HepG2 (cell line): ENCODE results near the gene CIITA. TPM values are rescaled to one million over a fixed set of nuclear protein-coding genes. Genes with fewer than 3 reads are reported as not detected.

Experiments
- ATAC-seq: fragments of 200-7000 bp; cut with Tn5 transposase; 3 replicates; pipeline ENCODE4 v1.9.1; 2020; ENCODE audit warnings: mild to moderate bottlenecking, moderate library complexity
- BruUV-seq: library from RNA; stranded (reverse); fragments of 400-500 nt; replicated peaks from 2 replicates; lab custom pipeline; 2021; lab: Mats Ljungman, UMichigan
- CTCF ChIA-PET: fragments of 300-600 bp; formaldehyde crosslinking; extraction: SDS; loops from one replicate; lab custom pipeline; 2021; ENCODE audit warnings: low total read pairs, inconsistent platforms, low intra/inter-chr PET ratio; lab: Yijun Ruan, JAX
- POLR2A ChIA-PET: fragments of 350-600 bp; sonication (Branson Sonifier 250); formaldehyde crosslinking; loops from one replicate; lab custom pipeline; 2020; ENCODE audit warnings: antibody characterized with exemption, inconsistent platforms; lab: Yijun Ruan, JAX
- DNase-seq: peaks from one replicate; pipeline ENCODE4 v3.0.0-alpha.2; 2015; ENCODE audit warnings: low spot score
- FAIRE-seq: peaks from 3 replicates; lab custom pipeline; 2011; peaks lifted over from hg19 to GRCh38; lab: Jason Lieb, UNC
- H2AFZ ChIP-seq: one replicate; pipeline ENCODE4 v1.6.1; 2011; ENCODE audit warnings: low read length, inconsistent platforms
- H3K27ac ChIP-seq: fragments of 300-600 bp; 3 replicates; pipeline ENCODE4 v1.8.0; 2011; ENCODE audit warnings: mixed run types, mild to moderate bottlenecking, mixed read lengths, low read length, inconsistent platforms; ENCODE audit not compliant: insufficient read depth; ENCODE audit errors: extremely low read length
- H3K27me3 ChIP-seq, 2 experiments: fragments of 200-600 bp in 1 of 2; 2 replicates in 1 of 2; 3 replicates in 1 of 2; pipeline versions ENCODE4 v1.6.0 to v1.8.0; 2011; ENCODE audit warnings: low read length in 2 of 2, mild to moderate bottlenecking in 2 of 2, moderate library complexity in 2 of 2, inconsistent platforms in 1 of 2; ENCODE audit not compliant: insufficient read depth in 2 of 2, control insufficient read depth in 1 of 2
- H3K36me3 ChIP-seq, 2 experiments: fragments of 200-600 bp in 1 of 2; replicated peaks in 1 of 2; 2 replicates in 1 of 2; 3 replicates in 1 of 2; pipeline versions ENCODE4 v1.5.1 to v1.8.0; 2011; ENCODE audit warnings: low read length in 2 of 2, inconsistent platforms in 1 of 2; ENCODE audit not compliant: insufficient read depth in 2 of 2, control insufficient read depth in 1 of 2
- H3K4me1 ChIP-seq: 2 replicates; pipeline ENCODE4 v1.5.1; 2012; ENCODE audit warnings: low read length, inconsistent platforms; ENCODE audit not compliant: insufficient read depth
- H3K4me2 ChIP-seq: 2 replicates; pipeline ENCODE4 v1.6.0; 2011; ENCODE audit warnings: low read depth, low read length, inconsistent platforms
- H3K4me3 ChIP-seq, 3 experiments: fragments of 200-600 bp in 1 of 3; sonication (generic), shearing (Covaris generic) in 1 of 3; replicated peaks in 1 of 3; 2 replicates each; pipeline ENCODE4 v1.5.1; 2011 to 2016; ENCODE audit warnings: low read length in 3 of 3, inconsistent platforms in 2 of 3, low read depth in 2 of 3, mild to moderate bottlenecking in 2 of 3, control low read depth in 1 of 3, mixed read lengths in 1 of 3; ENCODE audit not compliant: insufficient read depth in 1 of 3
- H3K79me2 ChIP-seq: one replicate; pipeline ENCODE4 v1.6.1; 2011; ENCODE audit warnings: low read length, inconsistent platforms; ENCODE audit not compliant: insufficient read depth
- H3K9ac ChIP-seq: 2 replicates; pipeline ENCODE4 v1.6.0; 2011; ENCODE audit warnings: mild to moderate bottlenecking, low read depth, low read length, inconsistent platforms; ENCODE audit not compliant: insufficient read depth
- H3K9me3 ChIP-seq: 2 replicates; pipeline ENCODE4 v1.5.1; 2012; ENCODE audit warnings: mild to moderate bottlenecking, low read length
- H4K20me1 ChIP-seq: 2 replicates; pipeline ENCODE4 v1.6.0; 2011; ENCODE audit warnings: inconsistent platforms, mild to moderate bottlenecking, low read length, moderate library complexity; ENCODE audit not compliant: insufficient read depth
- ATF7 ChIP-seq, 2 experiments: fragments of 450-650 bp in 1 of 2; sonication (generic) in 1 of 2; formaldehyde crosslinking in 1 of 2; IDR thresholded peaks; 2 replicates each; pipeline versions ENCODE4 v1.4.0 to v1.6.1; 2016 to 2020; ENCODE audit warnings: antibody characterized with exemption in 1 of 2, mild to moderate bottlenecking in 1 of 2, missing genetic modification reagents in 1 of 2
- KDM5A ChIP-seq: fragments of 200-600 bp; sonication (generic); IDR thresholded peaks from 2 replicates; pipeline ENCODE4 v1.7.0; 2018; ENCODE audit warnings: antibody characterized with exemption, mild to moderate bottlenecking, low read length, borderline replicate concordance
- RBFOX2 ChIP-seq: fragments of 200-400 bp; formaldehyde crosslinking; IDR thresholded peaks from 2 replicates; pipeline ENCODE4 v1.6.1; 2017; ENCODE audit warnings: low read depth, mild to moderate bottlenecking, low read length
- SAP130 ChIP-seq: IDR thresholded peaks from 2 replicates; pipeline ENCODE4 v1.6.1; 2016; ENCODE audit warnings: low read depth
- THAP9 ChIP-seq: sonication (generic); formaldehyde crosslinking; IDR thresholded peaks from 2 replicates; pipeline ENCODE4; 2020; ENCODE audit warnings: missing genetic modification reagents, mild to moderate bottlenecking, borderline replicate concordance
- ZNF569 ChIP-seq: sonication (generic); formaldehyde crosslinking; IDR thresholded peaks from 2 replicates; pipeline ENCODE4 v1.5.0; 2020; ENCODE audit warnings: mild to moderate bottlenecking, missing genetic modification reagents, moderate library complexity, borderline replicate concordance
- WGBS: methylation state at CpG from one replicate; pipeline ENCODE4 v1.1.6; 2017; ENCODE audit warnings: low lambda C conversion rate; 5-methylcytosine and 5-hydroxymethylcytosine counted together
- in situ Hi-C: cut with HindIII; loops from 2 replicates; pipeline ENCODE4 v1.10.0; 2017; ENCODE audit warnings: low pct_unique_long_range_greater_than_20kb; ENCODE audit not compliant: extremely low pct_ligation_motif_present
- intact Hi-C: fragments of 100-400 bp; cut with micrococcal nuclease; formaldehyde crosslinking; loops from one replicate; pipeline ENCODE4 v1.10.0; 2022; ENCODE audit not compliant: unreplicated experiment
- polyA plus RNA-seq, 8 experiments: library from polyadenylated mRNA; depleted of rRNA in 3 of 8; stranded (reverse) in 7 of 8; unstranded in 1 of 8; fragments of >200 nt; fragmentation: Illumina TruSeq in 4 of 8; extraction: Trizol in 4 of 8; gene quantifications; 2 replicates each; pipeline versions ENCODE4 v1.2.1 to v1.2.3, GENCODE V29; 2011 to 2016; ENCODE audit warnings: low read depth in 4 of 8, missing spikeins in 1 of 8, mixed read lengths in 1 of 8; ENCODE audit not compliant: insufficient read depth in 1 of 8
- total RNA-seq, 5 experiments: library from RNA; depleted of rRNA; stranded (reverse); fragments of >200 nt; fragmentation: Illumina TruSeq; extraction: Trizol; gene quantifications; 2 replicates each; pipeline ENCODE4 v1.2.3, GENCODE V29; 2016; ENCODE audit warnings: low read depth in 1 of 5
- TF ChIP-seq, protein P1 (sequence below): sonication (generic); formaldehyde crosslinking; IDR thresholded peaks from 2 replicates; pipeline ENCODE4 v1.4.0; 2020; ENCODE audit warnings: mild to moderate bottlenecking, missing genetic modification reagents

Gene CIITA
- total and polyA plus RNA-seq, 2 of the 13 experiments (the other 11 are each of a cell fraction or from before 2014, with no cell fraction given) = 0.08 to 0.09 TPM

- 3% methylated on average over 5 of the region's 5 CpGs for WGBS
Observed at GRCh38 chr16:10892782-10893318, 15.8 kb downstream of the CIITA start.

More at GRCh38 chr16:10892782-10893318, 15.8 kb downstream of the CIITA start:
- DNase-seq = no peak
- Histone ChIP-seq H4K20me1 (no peaks in the 10 kb centered on the region; the same call in 1 of the 2 replicates), H3K9me3 (no peaks in the 10 kb centered on the region), H3K9ac (no peak overlapping the region), H3K27ac (no peak overlapping the region), H3K4me2 (no peak overlapping the region), H3K27me3 (peaks cover 2 to 13% of the 10 kb centered on the region in 2 experiments; a peak in 2 of 5 replicates), H2AFZ (no peak overlapping the region), H3K79me2 (no peaks in the 10 kb centered on the region), H3K4me3 (no peak overlapping the region), H3K36me3 (no peaks in the 10 kb centered on the region), H3K4me1 (no peaks in the 10 kb centered on the region)
- BruUV-seq = no TSS peak
- intact Hi-C loops = no loop called here
- FAIRE-seq = no peak
- ATAC-seq = no peak
- ChIA-PET CTCF (no interaction called here), POLR2A (no interaction called here)
- in situ Hi-C loops = no loop called here
- TF ChIP-seq KDM5A (no peak), ZNF569 (CRISPR knock-in tag) (no peak), SAP130 (no peak), THAP9 (CRISPR knock-in tag) (no peak), ATF7 (IDR thresholded peaks at IDR 0.05) (peak; percentile 74), ATF7 (CRISPR knock-in tag; IDR thresholded peaks at IDR 0.05) (no peak), RBFOX2 (no peak)
- TF ChIP-seq, protein P1, sequence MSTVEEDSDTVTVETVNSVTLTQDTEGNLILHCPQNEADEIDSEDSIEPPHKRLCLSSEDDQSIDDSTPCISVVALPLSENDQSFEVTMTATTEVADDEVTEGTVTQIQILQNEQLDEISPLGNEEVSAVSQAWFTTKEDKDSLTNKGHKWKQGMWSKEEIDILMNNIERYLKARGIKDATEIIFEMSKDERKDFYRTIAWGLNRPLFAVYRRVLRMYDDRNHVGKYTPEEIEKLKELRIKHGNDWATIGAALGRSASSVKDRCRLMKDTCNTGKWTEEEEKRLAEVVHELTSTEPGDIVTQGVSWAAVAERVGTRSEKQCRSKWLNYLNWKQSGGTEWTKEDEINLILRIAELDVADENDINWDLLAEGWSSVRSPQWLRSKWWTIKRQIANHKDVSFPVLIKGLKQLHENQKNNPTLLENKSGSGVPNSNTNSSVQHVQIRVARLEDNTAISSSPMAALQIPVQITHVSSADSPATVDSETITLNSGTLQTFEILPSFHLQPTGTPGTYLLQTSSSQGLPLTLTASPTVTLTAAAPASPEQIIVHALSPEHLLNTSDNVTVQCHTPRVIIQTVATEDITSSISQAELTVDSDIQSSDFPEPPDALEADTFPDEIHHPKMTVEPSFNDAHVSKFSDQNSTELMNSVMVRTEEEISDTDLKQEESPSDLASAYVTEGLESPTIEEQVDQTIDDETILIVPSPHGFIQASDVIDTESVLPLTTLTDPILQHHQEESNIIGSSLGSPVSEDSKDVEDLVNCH = no peak
